GM18867 (cell line): Measurements from ENCODE around the gene MOAP1.
A peak's percentile ranks its signal among the peaks of the same experiment; 100 is the strongest.
"Not testable (repeated sequence)": the region's sequence is repeated elsewhere in the genome, so short reads cannot be mapped to it uniquely, and the experiment has no call there.

ENCODE experiments used
- ATAC-seq: cut with Tn5 transposase; IDR thresholded peaks from one replicate; pipeline ENCODE4 v1.9.1; 2021; ENCODE audit warnings: mild to moderate bottlenecking, moderate library complexity; ENCODE audit not compliant: unreplicated experiment

Gene MOAP1

DNA sequence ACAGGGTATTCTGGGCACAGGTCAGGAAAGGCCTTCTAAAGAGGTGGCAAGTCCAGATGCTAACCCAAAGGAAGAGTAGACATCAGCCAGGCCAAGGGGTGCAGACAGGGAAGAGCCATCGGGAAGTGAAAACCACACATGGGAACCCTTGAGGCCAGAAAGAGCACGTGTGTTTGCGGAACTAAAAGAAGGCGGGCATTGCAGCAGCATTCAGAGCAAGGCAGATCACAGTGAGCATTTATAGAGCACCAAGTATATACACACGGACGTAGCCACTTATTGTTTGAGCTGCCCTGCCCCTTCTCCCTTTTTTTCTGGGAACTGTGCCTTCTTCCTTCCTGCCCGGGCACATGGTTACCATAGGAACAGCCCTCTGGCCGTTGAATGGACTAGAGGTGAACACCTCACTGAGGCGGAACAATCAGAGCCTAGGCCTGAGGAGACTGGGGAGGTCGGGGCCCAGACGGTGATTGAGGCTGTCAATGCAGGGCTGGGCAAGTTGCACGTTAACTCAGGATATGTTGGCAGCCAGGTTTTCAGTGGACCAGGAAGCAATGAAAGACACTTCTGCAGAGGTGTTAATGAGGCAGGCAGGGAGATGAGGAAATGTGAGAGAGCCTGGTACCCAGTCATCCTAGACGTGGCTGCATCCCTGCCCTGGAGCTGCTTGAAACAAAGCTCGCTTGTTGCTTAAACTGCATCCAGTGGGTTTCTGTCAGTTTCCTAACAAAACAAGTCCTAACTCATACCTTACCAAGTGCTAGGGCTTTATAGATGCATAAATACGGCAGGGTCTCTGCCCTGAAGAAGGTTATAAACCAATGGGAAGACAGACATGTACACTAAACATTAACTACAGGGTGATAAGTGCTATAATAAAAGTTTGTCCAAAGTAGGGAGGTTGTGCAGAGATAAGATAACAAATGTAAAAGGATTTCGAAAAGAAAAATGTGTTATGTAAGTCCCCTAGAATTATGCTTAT is 34.2 kb downstream of the MOAP1 start:
- ATAC-seq: no peak

DNA sequence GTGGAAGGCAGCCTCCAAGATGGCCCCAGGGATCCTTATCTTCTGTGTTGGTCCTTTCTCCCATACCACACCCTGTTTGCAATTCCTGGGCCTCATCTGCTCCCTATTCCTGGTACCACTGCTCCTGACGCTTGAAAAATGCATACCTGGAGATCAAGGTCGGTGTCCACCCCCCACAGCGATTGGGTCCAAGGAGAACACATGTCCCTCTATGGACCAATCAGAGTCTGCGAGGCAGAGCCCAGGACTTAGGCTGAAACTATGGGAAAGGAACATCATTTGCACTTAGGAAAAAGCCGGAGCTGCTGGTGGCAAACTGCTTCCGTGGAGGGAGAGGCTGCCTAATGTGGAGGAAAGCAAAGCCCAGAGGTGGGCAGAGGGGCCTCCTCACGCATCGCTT is 35.7 kb downstream of the MOAP1 start:
- no peak for ATAC-seq

- peak; percentile 66 for ATAC-seq
Measured at GRCh38 chr14:93146119-93146518, 38.6 kb downstream of the MOAP1 start.

- ATAC-seq: no peak
Measured at GRCh38 chr14:93142854-93143652, 41.6 kb downstream of the MOAP1 start.

DNA sequence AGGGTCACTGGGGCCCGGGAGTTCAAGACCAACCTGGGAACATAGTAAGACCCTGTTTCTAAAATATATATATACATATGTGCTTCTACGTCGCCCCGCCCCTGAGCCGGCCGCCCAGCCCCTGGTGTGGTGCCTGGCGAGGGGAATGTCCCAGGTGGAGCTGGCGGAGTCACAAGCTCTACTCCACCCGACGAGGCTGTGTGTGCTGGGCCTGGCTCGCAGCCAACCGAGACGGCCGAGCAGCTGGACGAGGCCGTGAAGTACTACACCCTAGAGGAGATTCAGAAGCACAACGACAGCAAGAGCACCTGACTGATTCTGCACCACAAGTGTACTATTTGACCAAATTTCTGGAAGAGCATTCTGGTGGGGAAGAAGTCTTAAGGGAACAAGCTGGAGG is 46.8 kb downstream of the MOAP1 start:
- ATAC-seq: no peak

DNA sequence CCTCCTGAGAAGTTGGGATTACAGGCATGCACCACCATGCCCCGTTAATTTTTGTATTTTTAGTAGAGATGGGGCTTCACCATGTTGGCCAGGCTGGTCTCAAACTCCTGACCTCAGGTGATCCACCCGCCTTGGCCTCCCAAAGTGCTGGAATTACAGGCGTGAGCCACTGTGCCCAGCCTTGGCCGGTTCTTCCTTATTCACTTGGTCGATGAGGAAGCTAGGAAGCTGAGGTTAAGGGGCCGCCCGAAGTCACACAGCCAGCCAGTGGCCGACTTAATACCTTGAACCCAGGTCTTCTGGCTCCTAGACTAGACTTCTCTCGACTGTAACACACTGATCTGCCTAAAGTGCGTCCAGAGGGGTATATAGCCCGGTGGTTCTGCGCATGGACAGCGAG is 48.2 kb downstream of the MOAP1 start:
- not testable (repeated sequence) for ATAC-seq

- no peak for ATAC-seq
Measured at GRCh38 chr14:93136009-93136408, 48.7 kb downstream of the MOAP1 start.

DNA sequence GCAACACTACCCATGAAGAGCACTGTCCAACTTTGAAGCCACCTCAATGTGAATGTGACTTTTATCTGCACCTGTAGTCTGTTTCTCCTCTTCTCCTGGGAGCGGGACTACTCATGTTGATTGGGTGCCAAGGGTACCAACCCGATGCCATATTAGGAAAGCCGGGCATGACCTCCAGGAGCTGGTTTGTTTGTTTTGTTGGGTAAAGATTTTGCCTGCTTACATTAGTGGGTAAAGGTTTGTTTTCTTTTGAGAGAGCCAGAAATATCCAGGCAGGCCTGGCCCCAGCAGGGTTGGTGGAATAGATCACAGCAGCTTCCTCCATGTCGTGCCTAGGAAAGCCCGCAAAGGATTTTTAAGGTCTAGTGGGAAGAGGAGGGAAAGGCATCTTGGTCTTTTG is 49.3 kb downstream of the MOAP1 start:
- no peak for ATAC-seq

- no peak for ATAC-seq
Measured at GRCh38 chr14:93133464-93133863, 51.2 kb downstream of the MOAP1 start.

DNA sequence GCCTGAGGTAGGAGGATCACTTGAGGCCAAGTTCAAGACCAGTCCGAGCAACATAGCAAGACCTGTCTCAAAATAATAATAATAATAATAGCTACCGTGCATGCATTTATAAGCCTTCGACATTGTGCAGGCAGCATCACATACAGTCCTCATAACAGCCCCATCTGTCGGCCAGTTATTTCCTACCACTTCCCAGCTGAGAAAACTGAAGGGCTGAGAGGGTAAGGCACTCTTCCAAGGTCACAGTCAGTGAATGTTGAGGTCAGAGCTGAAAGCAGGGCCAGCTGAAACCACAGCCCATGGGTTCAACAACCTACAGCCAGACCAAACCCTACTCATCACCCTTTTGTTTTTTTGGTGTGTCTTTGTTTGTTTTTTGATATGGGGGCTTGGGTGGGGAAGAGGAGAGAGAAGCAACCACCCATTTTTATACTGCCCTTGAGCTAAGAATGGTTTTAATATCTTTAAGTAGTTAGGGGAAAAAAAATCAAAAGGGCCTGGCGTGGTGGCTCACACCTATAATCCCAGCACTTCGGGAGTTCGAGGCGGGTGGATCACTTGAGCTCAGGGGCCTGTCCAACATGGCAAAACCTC is 52.1 kb downstream of the MOAP1 start:
- no peak for ATAC-seq
